ENCODE measurements around the gene TRPV6. TPM values are rescaled to one million over a fixed set of nuclear protein-coding genes. Genes with fewer than 3 reads are reported as not detected.

The TRPV6 gene
- total RNA-seq, 1 donor from 2014 or later: 0.07 TPM

DNA sequence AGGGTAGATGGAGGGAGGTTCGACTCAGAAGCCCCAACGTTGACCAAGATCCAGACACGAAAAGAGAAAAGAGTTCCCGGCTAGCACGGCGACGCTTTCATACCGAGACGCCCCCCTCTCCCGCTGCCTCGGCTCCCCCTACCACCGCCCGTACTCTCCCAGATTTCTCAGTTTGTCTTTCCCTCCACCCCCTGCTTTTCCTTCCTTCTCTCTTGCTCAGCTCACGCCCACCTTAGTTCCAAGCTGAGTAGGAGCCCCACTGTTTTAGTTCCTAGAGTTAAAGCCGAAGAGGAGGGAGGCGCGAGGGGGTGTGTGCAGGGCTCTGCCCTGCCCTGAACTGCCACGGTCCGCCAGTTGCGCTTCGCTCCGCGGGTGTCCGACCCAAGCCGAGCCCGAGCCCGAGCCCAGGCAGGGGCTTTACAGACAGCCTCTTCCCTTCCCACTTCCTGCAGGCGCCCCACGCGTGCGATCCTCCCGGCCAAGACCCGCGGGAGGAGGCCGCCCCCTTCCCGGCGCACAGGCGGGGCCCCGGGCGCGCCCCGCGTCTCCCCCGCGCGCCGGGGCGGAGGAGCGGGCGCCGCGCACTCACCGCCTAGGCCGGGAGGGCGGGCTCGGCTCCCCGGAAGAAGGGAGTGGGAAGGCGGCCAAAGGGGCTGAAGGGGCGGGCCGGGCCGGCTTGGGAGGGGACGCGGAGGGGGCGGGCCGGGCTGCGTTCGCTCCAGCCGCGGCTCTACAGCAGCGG lies 31.0 kb downstream of the TRPV6 start, which contains the start of gene EPHB6:
EPHB6 (plus strand) TSS at position 705 of the 742 bp plus-strand sequence. CDS start 8,152 bp downstream, outside the sequence.
- H3K36me3 Mint-ChIP-seq (ENCODE audit: low read depth): no peaks in the 10 kb centered on the region
- peak; percentile 54 for DNase-seq (ENCODE audit: low read depth, low spot score)

DNA sequence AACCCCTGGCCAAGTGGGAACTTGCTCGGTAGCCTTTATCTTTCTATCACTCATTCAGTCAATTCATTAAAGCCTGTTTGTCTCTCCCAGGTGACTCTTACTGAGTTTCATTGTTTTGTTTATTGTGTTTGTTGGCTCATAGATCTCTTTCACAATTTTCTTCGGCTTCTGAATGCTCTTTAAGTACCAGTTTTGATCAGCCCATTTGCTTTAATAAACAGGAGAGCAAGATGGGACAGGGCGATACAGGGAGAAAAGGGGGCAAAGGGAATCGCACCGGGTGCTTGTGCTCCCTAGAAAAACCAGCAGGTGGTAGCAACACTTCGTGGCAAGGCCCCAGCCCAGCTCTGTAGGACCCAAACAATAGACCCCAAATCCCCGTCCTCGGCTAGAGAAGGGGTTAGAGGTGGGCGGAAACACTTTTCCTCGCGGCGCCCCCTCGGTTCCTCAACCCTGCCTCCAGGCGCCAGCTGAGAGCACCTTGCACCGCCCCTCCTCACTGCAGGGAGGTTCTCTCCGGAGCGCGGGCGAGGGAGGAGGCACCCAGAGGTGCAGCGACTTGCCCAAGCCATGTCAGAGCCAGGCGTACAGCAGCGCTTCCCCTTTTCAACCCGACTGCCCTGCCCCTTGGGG lies 31.7 kb downstream of the TRPV6 start:
- peaks cover 31% of the 10 kb centered on the region for H3K27me3 Mint-ChIP-seq (ENCODE audit: low read depth)
- peak; percentile 65 for DNase-seq (ENCODE audit: low read depth, low spot score)
- TF ChIP-seq, protein P1, sequence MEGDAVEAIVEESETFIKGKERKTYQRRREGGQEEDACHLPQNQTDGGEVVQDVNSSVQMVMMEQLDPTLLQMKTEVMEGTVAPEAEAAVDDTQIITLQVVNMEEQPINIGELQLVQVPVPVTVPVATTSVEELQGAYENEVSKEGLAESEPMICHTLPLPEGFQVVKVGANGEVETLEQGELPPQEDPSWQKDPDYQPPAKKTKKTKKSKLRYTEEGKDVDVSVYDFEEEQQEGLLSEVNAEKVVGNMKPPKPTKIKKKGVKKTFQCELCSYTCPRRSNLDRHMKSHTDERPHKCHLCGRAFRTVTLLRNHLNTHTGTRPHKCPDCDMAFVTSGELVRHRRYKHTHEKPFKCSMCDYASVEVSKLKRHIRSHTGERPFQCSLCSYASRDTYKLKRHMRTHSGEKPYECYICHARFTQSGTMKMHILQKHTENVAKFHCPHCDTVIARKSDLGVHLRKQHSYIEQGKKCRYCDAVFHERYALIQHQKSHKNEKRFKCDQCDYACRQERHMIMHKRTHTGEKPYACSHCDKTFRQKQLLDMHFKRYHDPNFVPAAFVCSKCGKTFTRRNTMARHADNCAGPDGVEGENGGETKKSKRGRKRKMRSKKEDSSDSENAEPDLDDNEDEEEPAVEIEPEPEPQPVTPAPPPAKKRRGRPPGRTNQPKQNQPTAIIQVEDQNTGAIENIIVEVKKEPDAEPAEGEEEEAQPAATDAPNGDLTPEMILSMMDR (conservative IDR thresholded peaks at IDR 0.05): peak; percentile 85
- peak overlapping the region; percentile 93 for H3K4me3 Mint-ChIP-seq
- peaks cover 9% of the 10 kb centered on the region for H3K4me1 Mint-ChIP-seq
- H3K9me3 Mint-ChIP-seq: no peaks in the 10 kb centered on the region
- H3K36me3 Mint-ChIP-seq (ENCODE audit: low read depth): no peaks in the 10 kb centered on the region
- H3K27ac Mint-ChIP-seq (ENCODE audit: unreplicated experiment): no peak overlapping the region

More for the DNA sequence above, 31.0 kb downstream of the TRPV6 start, which contains the start of gene EPHB6:
- TF ChIP-seq, protein P1 (conservative IDR thresholded peaks at IDR 0.05): no peak
- peaks cover 9% of the 10 kb centered on the region for H3K4me1 Mint-ChIP-seq
- H3K27me3 Mint-ChIP-seq (ENCODE audit: low read depth): peaks cover 27% of the 10 kb centered on the region
- H3K4me3 Mint-ChIP-seq: peak within 1 kb of the TSS; percentile 93
- H3K27ac Mint-ChIP-seq (ENCODE audit: unreplicated experiment): no peak within 1 kb of the TSS
- no peaks in the 10 kb centered on the region for H3K9me3 Mint-ChIP-seq

- no peak overlapping the region for H3K27ac Mint-ChIP-seq (ENCODE audit: unreplicated experiment)
- H3K36me3 Mint-ChIP-seq (ENCODE audit: low read depth): no peaks in the 10 kb centered on the region
- TF ChIP-seq, protein P1 (conservative IDR thresholded peaks at IDR 0.05): no peak
- no peak for DNase-seq (ENCODE audit: low read depth, low spot score)
- H3K9me3 Mint-ChIP-seq: no peaks in the 10 kb centered on the region
- H3K27me3 Mint-ChIP-seq (ENCODE audit: low read depth): peaks cover 34% of the 10 kb centered on the region
- peak overlapping the region; percentile 55 for H3K4me3 Mint-ChIP-seq
- peaks cover 7% of the 10 kb centered on the region for H3K4me1 Mint-ChIP-seq
Measured at GRCh38 chr7:142851919-142852318, 33.6 kb downstream of the TRPV6 start.

GRCh38 chr7:142851269-142851668 lies 34.3 kb downstream of the TRPV6 start:
- no peak for DNase-seq (ENCODE audit: low read depth, low spot score)
- H3K27me3 Mint-ChIP-seq (ENCODE audit: low read depth): peaks cover 30% of the 10 kb centered on the region
- no peaks in the 10 kb centered on the region for H3K9me3 Mint-ChIP-seq
- TF ChIP-seq, protein P1 (conservative IDR thresholded peaks at IDR 0.05): no peak
- H3K36me3 Mint-ChIP-seq (ENCODE audit: low read depth): no peaks in the 10 kb centered on the region
- no peak overlapping the region for H3K27ac Mint-ChIP-seq (ENCODE audit: unreplicated experiment)
- peaks cover 4% of the 10 kb centered on the region for H3K4me1 Mint-ChIP-seq
- no peak overlapping the region for H3K4me3 Mint-ChIP-seq

- Mint-ChIP-seq H3K4me1 (no peaks in the 10 kb centered on the region), H3K9me3 (no peaks in the 10 kb centered on the region), H3K4me3 (no peak overlapping the region), H3K27ac (ENCODE audit: unreplicated experiment) (no peak overlapping the region), H3K36me3 (ENCODE audit: low read depth) (no peaks in the 10 kb centered on the region), H3K27me3 (ENCODE audit: low read depth) (peaks cover 21% of the 10 kb centered on the region)
- TF ChIP-seq, protein P1 (conservative IDR thresholded peaks at IDR 0.05): no peak
- no peak for DNase-seq (ENCODE audit: low read depth, low spot score)
Measured at GRCh38 chr7:142847353-142847752, 38.2 kb downstream of the TRPV6 start.
